Nephron (organoid): ENCODE measurements around the gene SUPT3H.
"Not testable (repeated sequence)": the region's sequence is repeated elsewhere in the genome, so short reads cannot be mapped to it uniquely, and the experiment has no call there.

Experiments used
- H3K27ac Mint-ChIP-seq, 3 experiments: 2 replicates each; pipeline ENCODE4 v1.8.0; 2020; ENCODE audit warnings: mixed read lengths in 3 of 3, mild to moderate bottlenecking in 2 of 3, moderate library complexity in 1 of 3
- H3K27me3 Mint-ChIP-seq: 2 replicates; pipeline ENCODE4 v1.8.0; 2021; ENCODE audit warnings: low read depth, mild to moderate bottlenecking, moderate library complexity, mixed read lengths
- H3K36me3 Mint-ChIP-seq: 2 replicates; pipeline ENCODE4 v1.8.0; 2020; ENCODE audit warnings: low read depth, mixed read lengths
- H3K4me1 Mint-ChIP-seq: 2 replicates; pipeline ENCODE4 v1.8.0; 2020; ENCODE audit warnings: mixed read lengths
- H3K4me3 Mint-ChIP-seq, 3 experiments: 2 replicates each; pipeline ENCODE4 v1.8.0; 2020; ENCODE audit warnings: mild to moderate bottlenecking in 3 of 3, mixed read lengths in 3 of 3, moderate library complexity in 2 of 3
- H3K9me3 Mint-ChIP-seq: 2 replicates; pipeline ENCODE4 v1.8.0; 2020; ENCODE audit warnings: mixed read lengths
- CTCF ChIP-seq, 3 experiments: fragments of 200-600 bp; sonication (generic); IDR thresholded peaks; one replicate each; pipeline ENCODE4 v1.5.0; 2021; ENCODE audit warnings: antibody characterized with exemption in 3 of 3; ENCODE audit not compliant: unreplicated experiment in 3 of 3

The SUPT3H gene

GRCh38 chr6:45185403-45186251, 192.1 kb downstream of the SUPT3H start:
- no peak overlapping the region for H3K27ac Mint-ChIP-seq
- no peaks in the 10 kb centered on the region for H3K36me3 Mint-ChIP-seq
- TF ChIP-seq CTCF (IDR thresholded peaks at IDR 0.05; ENCODE audit: unreplicated experiment in 3 of 3): no peak
- H3K4me1 Mint-ChIP-seq: no peaks in the 10 kb centered on the region
- H3K9me3 Mint-ChIP-seq: no peaks in the 10 kb centered on the region
- no peak overlapping the region for H3K4me3 Mint-ChIP-seq
- H3K27me3 Mint-ChIP-seq: no peaks in the 10 kb centered on the region

GRCh38 chr6:45184937-45185336, 192.8 kb downstream of the SUPT3H start:
- no peaks in the 10 kb centered on the region for H3K9me3 Mint-ChIP-seq
- H3K4me1 Mint-ChIP-seq: no peaks in the 10 kb centered on the region
- no peaks in the 10 kb centered on the region for H3K27me3 Mint-ChIP-seq

GRCh38 chr6:45184040-45184439, 193.7 kb downstream of the SUPT3H start:
- H3K27ac Mint-ChIP-seq: no peak overlapping the region
- H3K27me3 Mint-ChIP-seq: no peaks in the 10 kb centered on the region
- H3K4me1 Mint-ChIP-seq: no peaks in the 10 kb centered on the region
- H3K4me3 Mint-ChIP-seq: no peak overlapping the region
- peaks cover 5% of the 10 kb centered on the region for H3K9me3 Mint-ChIP-seq
- no peaks in the 10 kb centered on the region for H3K36me3 Mint-ChIP-seq
- TF ChIP-seq CTCF (IDR thresholded peaks at IDR 0.05; ENCODE audit: unreplicated experiment in 3 of 3): no peak

More at GRCh38 chr6:45184937-45185336, 192.8 kb downstream of the SUPT3H start:
- Mint-ChIP-seq H3K4me3 (no peak overlapping the region), H3K27ac (no peak overlapping the region), H3K36me3 (no peaks in the 10 kb centered on the region)
- TF ChIP-seq CTCF (IDR thresholded peaks at IDR 0.05; ENCODE audit: unreplicated experiment in 3 of 3): no peak

- not testable (repeated sequence) for H3K4me3 Mint-ChIP-seq, H3K27ac Mint-ChIP-seq, H3K9me3 Mint-ChIP-seq, H3K4me1 Mint-ChIP-seq, H3K27me3 Mint-ChIP-seq, H3K36me3 Mint-ChIP-seq
These were observed 201.4 kb downstream of the SUPT3H start for GRCh38 chr6:45176373-45176772.

- H3K27ac Mint-ChIP-seq: no peak overlapping the region
- H3K4me3 Mint-ChIP-seq: no peak overlapping the region
- no peaks in the 10 kb centered on the region for H3K36me3 Mint-ChIP-seq
- no peaks in the 10 kb centered on the region for H3K27me3 Mint-ChIP-seq
- no peak for TF ChIP-seq CTCF (IDR thresholded peaks at IDR 0.05; ENCODE audit: unreplicated experiment in 3 of 3)
- no peaks in the 10 kb centered on the region for H3K4me1 Mint-ChIP-seq
- peaks cover 5% of the 10 kb centered on the region for H3K9me3 Mint-ChIP-seq
These were observed 202.5 kb downstream of the SUPT3H start for GRCh38 chr6:45175272-45175671.

GRCh38 chr6:45174045-45174444, 203.7 kb downstream of the SUPT3H start:
- H3K4me1 Mint-ChIP-seq: no peaks in the 10 kb centered on the region
- no peak overlapping the region for H3K27ac Mint-ChIP-seq
- H3K9me3 Mint-ChIP-seq: no peaks in the 10 kb centered on the region
- H3K36me3 Mint-ChIP-seq: no peaks in the 10 kb centered on the region
- no peaks in the 10 kb centered on the region for H3K27me3 Mint-ChIP-seq
- H3K4me3 Mint-ChIP-seq: no peak overlapping the region
- TF ChIP-seq CTCF (IDR thresholded peaks at IDR 0.05; ENCODE audit: unreplicated experiment in 3 of 3): no peak
